Fibroblast of pulmonary artery (primary cell): ENCODE results near the gene PRCP.

Experiments used
- DNase-seq: peaks from one replicate; pipeline ENCODE4 v3.0.0-alpha.2; 2010; ENCODE audit warnings: low read depth
- H3K4me3 ChIP-seq: replicated peaks from 2 replicates; pipeline ENCODE4 v1.5.1; 2011; ENCODE audit warnings: low read depth, mild to moderate bottlenecking, control low read depth, low read length, moderate library complexity
- CTCF ChIP-seq: IDR thresholded peaks from 2 replicates; pipeline ENCODE4 v1.5.1; 2011; ENCODE audit warnings: mild to moderate bottlenecking, control low read depth, low read length, inconsistent platforms; ENCODE audit errors: missing control alignments

The PRCP gene

GRCh38 chr11:82871646-82872045 is 28.6 kb downstream of the PRCP start:
- DNase-seq, result no peak
- TF ChIP-seq CTCF, result no peak
- H3K4me3 ChIP-seq, result no peak overlapping the region

GRCh38 chr11:82869657-82870056 is 30.6 kb downstream of the PRCP start:
- no peak overlapping the region for H3K4me3 ChIP-seq
- TF ChIP-seq CTCF, result no peak
- DNase-seq, result no peak

- H3K4me3 ChIP-seq, result no peak overlapping the region
- peak; percentile 57 for TF ChIP-seq CTCF
- DNase-seq, result peak; percentile 86
Measured at GRCh38 chr11:82867495-82868082, 32.6 kb downstream of the PRCP start.

- H3K4me3 ChIP-seq, result no peak overlapping the region
- DNase-seq, result no peak
- TF ChIP-seq CTCF, result no peak
Measured at GRCh38 chr11:82865841-82866240, 34.4 kb downstream of the PRCP start.

- peak; percentile 68 for TF ChIP-seq CTCF
- H3K4me3 ChIP-seq, result no peak overlapping the region
- DNase-seq, result peak; percentile 71
Measured at GRCh38 chr11:82864268-82864667, 36.0 kb downstream of the PRCP start.

- no peak for TF ChIP-seq CTCF
- DNase-seq, result no peak
- no peak overlapping the region for H3K4me3 ChIP-seq
Measured at GRCh38 chr11:82863209-82863608, 37.0 kb downstream of the PRCP start.

- H3K4me3 ChIP-seq, result no peak overlapping the region
- TF ChIP-seq CTCF, result no peak
- no peak for DNase-seq
Measured at GRCh38 chr11:82862379-82862778, 37.9 kb downstream of the PRCP start.
